Stimulated activated CD4-positive, alpha-beta T cell treated with anti-CD3 and anti-CD28 coated beads, Interleukin-1b, Interleukin-23, amount 100 ng/mL, for 1 hour (primary cell): ENCODE measurements around the gene TMEM204.
"Not testable (repeated sequence)": the region's sequence is repeated elsewhere in the genome, so short reads cannot be mapped to it uniquely, and the experiment has no call there.

Experiments
- DNase-seq, 2 donors: peaks; one replicate each; pipeline ENCODE4 v3.0.0-alpha.2; 2020; ENCODE audit warnings: low read depth in 2 of 2

Gene TMEM204

DNA sequence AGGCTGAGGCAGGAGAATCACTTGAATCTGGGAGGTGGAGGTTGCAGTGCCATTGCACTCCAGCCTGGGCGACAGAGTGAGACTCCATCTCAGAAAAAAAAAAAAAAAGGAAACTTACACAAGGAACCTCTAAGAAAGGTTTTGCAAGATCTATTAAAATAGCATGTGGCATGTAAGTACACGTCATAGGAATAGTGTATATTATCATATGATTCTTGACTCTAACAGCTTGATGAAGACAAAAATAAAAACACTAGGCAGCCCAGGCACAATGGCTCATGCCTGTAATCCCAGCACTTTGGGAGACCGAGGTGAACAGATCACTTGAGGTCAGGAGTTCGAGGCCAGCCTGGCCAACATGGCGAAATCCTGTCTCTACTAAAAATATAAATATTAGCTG lies 62.0 kb downstream of the TMEM204 start:
- not testable (repeated sequence) for DNase-seq

GRCh38 chr16:1596516-1596915 lies 63.0 kb downstream of the TMEM204 start:
- no peak for DNase-seq

DNA sequence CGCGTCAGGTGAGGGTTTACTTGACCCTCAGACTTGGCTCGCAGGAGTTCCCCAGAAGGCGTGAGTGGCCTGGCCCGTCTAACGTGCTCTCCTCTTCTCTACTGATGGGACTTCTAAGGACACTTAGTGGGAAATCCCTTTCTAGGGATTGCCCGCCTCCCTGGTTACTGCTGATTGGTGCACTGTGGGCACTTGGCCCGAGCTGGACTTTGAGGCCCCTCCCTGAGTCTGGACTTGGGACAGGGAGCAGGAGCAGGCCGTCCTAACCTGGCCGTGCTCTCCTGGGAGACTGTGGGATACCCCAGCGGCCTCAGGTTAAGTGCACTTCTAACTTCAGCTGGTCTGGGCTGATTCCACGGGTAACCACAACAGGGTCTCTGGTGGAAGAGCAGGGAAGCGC lies 63.7 kb downstream of the TMEM204 start:
- no peak for DNase-seq

GRCh38 chr16:1601031-1601430 lies 67.6 kb downstream of the TMEM204 start:
- DNase-seq = no peak

- no peak for DNase-seq
Observed at GRCh38 chr16:1601489-1601888, 68.0 kb downstream of the TMEM204 start.

DNA sequence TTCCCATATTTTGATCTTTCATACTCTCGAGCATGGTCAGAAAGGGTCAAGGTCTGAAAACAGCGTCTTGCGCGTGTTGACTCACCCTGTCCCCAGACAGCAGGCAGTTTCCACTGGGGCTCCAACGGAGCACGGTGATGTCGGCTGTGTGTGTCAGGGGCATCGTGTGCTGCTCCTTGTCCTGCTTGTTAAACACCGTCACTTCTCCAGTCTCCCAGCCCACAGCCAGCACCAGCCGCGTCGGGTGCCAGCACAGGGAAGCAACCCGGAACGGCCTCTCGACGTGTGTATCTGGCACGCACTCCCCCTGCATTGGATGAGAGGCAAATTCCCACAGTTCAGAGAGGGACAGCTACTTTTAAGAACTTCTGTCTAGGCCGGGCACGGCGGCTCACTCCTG lies 68.8 kb downstream of the TMEM204 start:
- no peak for DNase-seq
